Adrenal gland (tissue), 12 donors: Measurements from ENCODE around the gene IL16. TPM values are rescaled to one million over a fixed set of nuclear protein-coding genes. Genes with fewer than 3 reads are reported as not detected.

ENCODE experiments used
- DNase-seq, 7 donors: peaks; one replicate each; pipeline ENCODE4 v3.0.0-alpha.2; 2019 to 2020
- H3K27ac ChIP-seq, 5 donors: fragments of 200-600 bp; sonication (generic) in 4 of 5; 1 replicate in 3 of 5; 2 replicates in 2 of 5; pipeline versions ENCODE4 v1.5.1 to v1.8.0; 2016 to 2020; ENCODE audit warnings: mild to moderate bottlenecking in 1 of 5
- H3K27me3 ChIP-seq: fragments of 200-600 bp; 2 replicates; pipeline ENCODE4 v1.8.0; 2021
- H3K36me3 ChIP-seq, 2 donors: fragments of 200-600 bp; replicated peaks in 1 of 2; 1 replicate in 1 of 2; 2 replicates in 1 of 2; pipeline versions ENCODE4 v1.5.1 to v1.8.0; 2018 to 2022
- H3K4me1 ChIP-seq, 2 donors: fragments of 200-600 bp; replicated peaks in 1 of 2; 1 replicate in 1 of 2; 2 replicates in 1 of 2; pipeline versions ENCODE4 v1.5.1 to v1.8.0; 2018 to 2021
- H3K4me3 ChIP-seq, 4 donors: fragments of 200-600 bp; sonication (generic) in 3 of 4; one replicate each; pipeline ENCODE4 v1.5.1; 2016 to 2018
- H3K9me3 ChIP-seq, 3 donors: fragments of 200-600 bp; sonication (generic) in 1 of 3; replicated peaks in 1 of 3; 1 replicate in 2 of 3; 2 replicates in 1 of 3; pipeline versions ENCODE4 v1.5.1 to v1.8.0; 2016 to 2021
- POLR2A ChIP-seq, 2 donors: fragments of 450-650 bp; IDR thresholded peaks; one replicate each; pipeline ENCODE4 v1.6.1; 2017; ENCODE audit warnings: antibody characterized with exemption in 2 of 2, mild to moderate bottlenecking in 2 of 2, moderate library complexity in 1 of 2
- WGBS, 4 donors: extraction: QIAGEN DNeasy Blood & Tissue Kit in 2 of 4; methylation state at CpG; one replicate each; pipeline versions ENCODE4 v1.1.5 to v1.1.7; 2013 to 2017; 5-methylcytosine and 5-hydroxymethylcytosine counted together
- intact Hi-C, 2 donors: fragments of 100-400 bp; cut with DNase I; formaldehyde crosslinking; loops; one replicate each; pipeline versions ENCODE4 v1.14.1 to v1.15.0; 2022 to 2023
- polyA plus RNA-seq, 3 donors: library from polyadenylated mRNA; stranded (reverse); fragments of 200-250 nt in 2 of 3; fragments of 350-450 nt in 1 of 3; fragmentation: Illumina TruSeq in 1 of 3; extraction: RNeasy Lipid Tissue Mini Kit (QIAGEN cat#74804) in 1 of 3; gene quantifications; one replicate each; pipeline ENCODE4 v1.2.3, GENCODE V29; 2013 to 2014
- total RNA-seq, 9 donors: library from RNA; depleted of rRNA in 4 of 9; stranded (reverse); fragments of >200 nt in 4 of 9; fragments of 120-200 nt in 1 of 9; fragmentation: NEBNext Ultra II Directional in 1 of 9; extraction: Animal tissue kit (Norgen Biotek cat#: 25700) in 1 of 9; gene quantifications; one replicate each; pipeline versions ENCODE4 v1.1.0 to v1.2.4, GENCODE V29; 2013 to 2023
- TF ChIP-seq, protein P1 (sequence below), 6 experiments: fragments of 450-650 bp in 4 of 6; fragments of 200-600 bp in 2 of 6; sonication (generic) in 1 of 6; IDR thresholded peaks; 1 replicate in 5 of 6; 2 replicates in 1 of 6; pipeline versions ENCODE4 v1.5.1 to v1.8.0; 2016 to 2021; ENCODE audit warnings: antibody characterized with exemption in 6 of 6, mild to moderate bottlenecking in 2 of 6, moderate library complexity in 1 of 6
- donor health status: healthy with polysubstance abuse.
- donor health status: Bipolar disorder and iron deficiency.
- donor health status: DM: yes; HTN: yes; CAD: no.
- donor health status: DM: no; HTN: no; CAD: no.
- donor health status: DM: no; HTN: no; CAD: no.
- donor health status: DM: yes; HTN: yes; CAD: no.

Gene IL16
- total and polyA plus RNA-seq, 12 donors: 2.2 to 16.0 (median 6.3) TPM

DNA sequence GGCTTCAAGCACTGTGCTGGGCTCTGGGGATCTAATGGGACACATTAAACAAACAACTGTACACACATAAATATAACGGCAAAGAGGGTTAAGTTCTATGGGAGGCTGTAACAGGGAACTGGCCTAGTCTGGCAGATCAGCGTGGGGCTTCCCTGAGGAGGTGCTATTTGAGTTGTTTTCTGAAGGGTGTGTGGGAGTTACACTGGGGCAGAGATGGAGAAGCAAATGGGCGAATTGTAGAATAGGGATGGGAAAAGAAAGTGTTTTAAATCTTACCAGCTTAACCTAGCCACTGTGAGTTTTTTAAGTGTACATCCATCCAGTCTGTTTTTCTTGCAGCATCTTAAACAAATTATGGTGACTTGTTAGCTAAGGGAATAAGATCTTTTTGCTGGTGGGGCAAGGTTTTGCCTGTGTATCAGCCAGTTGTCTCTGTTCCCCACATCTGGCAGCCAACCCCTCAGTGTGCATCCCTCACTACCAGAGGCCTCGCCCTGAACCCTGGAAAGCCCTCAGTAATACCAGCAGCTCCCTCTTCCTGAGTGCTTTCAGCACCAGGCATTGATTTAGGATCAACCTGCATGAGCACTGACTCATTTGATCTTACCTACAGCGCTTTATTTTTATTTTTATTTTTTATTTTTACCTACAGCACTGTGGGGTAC is 10.9 kb upstream of the IL16 start:
- DNase-seq: no peak
- H3K4me1 ChIP-seq: no peaks in the 10 kb centered on the region
- no peak for TF ChIP-seq POLR2A (IDR thresholded peaks at IDR 0.05)
- no peaks in the 10 kb centered on the region for H3K9me3 ChIP-seq
- 63 to 72% (median 70%) methylated on average over 5 of the region's 5 CpGs for WGBS, 4 donors
- H3K27ac ChIP-seq: peak overlapping the region in 1 of 5 donors; percentile 20
- H3K4me3 ChIP-seq: no peak overlapping the region
- no peaks in the 10 kb centered on the region for H3K36me3 ChIP-seq
- H3K27me3 ChIP-seq: no peaks in the 10 kb centered on the region
- intact Hi-C loops: no loop called here

DNA sequence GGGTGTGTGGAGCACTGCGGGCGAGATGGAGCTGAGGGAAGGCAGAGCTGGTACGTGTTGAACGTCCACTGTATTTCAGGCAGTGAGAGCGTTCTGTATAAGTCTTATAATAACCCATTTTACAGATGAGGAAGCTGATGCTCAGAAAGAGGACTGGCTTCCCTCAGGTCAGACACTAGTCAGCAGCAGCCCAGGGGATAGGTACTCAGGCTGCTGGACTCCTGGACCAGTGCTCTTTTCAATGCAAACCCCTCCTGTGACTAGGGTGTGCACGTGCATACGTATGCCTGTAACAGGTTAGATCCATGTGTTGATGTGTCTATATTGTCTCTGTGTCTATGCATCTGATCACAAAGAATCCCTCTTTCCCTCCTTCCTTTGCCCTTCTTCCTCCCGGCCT is 8.3 kb upstream of the IL16 start:
- H3K4me1 ChIP-seq: no peaks in the 10 kb centered on the region

DNA sequence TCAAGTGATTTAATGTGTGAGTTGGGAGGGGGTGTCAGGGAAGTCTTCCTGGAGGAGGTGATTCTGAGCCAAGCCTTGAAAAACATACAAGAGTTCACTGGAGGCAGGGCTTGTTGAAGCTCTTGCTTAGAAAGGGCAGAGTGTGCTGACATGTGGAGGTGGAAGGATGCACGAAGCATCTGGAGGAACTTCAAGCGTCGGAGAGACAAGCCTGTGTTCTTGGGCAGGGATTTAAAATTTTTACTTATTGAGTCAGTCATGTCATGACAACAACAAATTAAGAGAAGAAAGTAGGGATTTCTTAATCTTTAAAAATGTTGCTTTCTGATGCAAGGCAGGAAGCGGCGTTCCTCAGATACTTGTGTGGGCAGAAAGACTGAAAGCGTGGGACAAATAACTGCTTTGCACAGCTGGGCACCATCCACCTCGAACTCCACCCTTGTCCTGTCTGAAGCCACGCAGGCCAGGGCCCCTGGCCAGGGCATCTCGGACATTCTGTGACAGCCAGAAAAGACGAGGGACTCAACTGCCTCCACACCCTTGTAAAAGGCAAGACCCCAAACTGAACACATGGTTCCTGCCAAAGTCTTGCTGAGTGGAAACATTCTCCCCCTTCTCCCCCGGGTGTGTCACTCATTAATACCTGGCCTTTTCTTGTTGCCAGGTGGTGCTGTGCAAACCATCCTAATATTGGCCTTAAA is 6.9 kb upstream of the IL16 start:
- Histone ChIP-seq H3K4me3 (no peak overlapping the region), H3K27ac (peak overlapping the region in 4 of 5 donors; percentile 26 to 89 (median 41))
- WGBS, 4 donors: 56 to 68% (median 60%) methylated on average over 11 of the region's 11 CpGs

More for the DNA sequence above, 8.3 kb upstream of the IL16 start:
- no peak for DNase-seq
- Histone ChIP-seq H3K9me3 (no peaks in the 10 kb centered on the region), H3K36me3 (no peaks in the 10 kb centered on the region), H3K4me3 (no peak overlapping the region), H3K27ac (no peak overlapping the region), H3K27me3 (no peaks in the 10 kb centered on the region)
- WGBS, 4 donors: 77 to 87% (median 81%) methylated on average over 8 of the region's 8 CpGs
- no peak for TF ChIP-seq POLR2A (IDR thresholded peaks at IDR 0.05)
- TF ChIP-seq, protein P1, sequence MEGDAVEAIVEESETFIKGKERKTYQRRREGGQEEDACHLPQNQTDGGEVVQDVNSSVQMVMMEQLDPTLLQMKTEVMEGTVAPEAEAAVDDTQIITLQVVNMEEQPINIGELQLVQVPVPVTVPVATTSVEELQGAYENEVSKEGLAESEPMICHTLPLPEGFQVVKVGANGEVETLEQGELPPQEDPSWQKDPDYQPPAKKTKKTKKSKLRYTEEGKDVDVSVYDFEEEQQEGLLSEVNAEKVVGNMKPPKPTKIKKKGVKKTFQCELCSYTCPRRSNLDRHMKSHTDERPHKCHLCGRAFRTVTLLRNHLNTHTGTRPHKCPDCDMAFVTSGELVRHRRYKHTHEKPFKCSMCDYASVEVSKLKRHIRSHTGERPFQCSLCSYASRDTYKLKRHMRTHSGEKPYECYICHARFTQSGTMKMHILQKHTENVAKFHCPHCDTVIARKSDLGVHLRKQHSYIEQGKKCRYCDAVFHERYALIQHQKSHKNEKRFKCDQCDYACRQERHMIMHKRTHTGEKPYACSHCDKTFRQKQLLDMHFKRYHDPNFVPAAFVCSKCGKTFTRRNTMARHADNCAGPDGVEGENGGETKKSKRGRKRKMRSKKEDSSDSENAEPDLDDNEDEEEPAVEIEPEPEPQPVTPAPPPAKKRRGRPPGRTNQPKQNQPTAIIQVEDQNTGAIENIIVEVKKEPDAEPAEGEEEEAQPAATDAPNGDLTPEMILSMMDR (IDR thresholded peaks at IDR 0.05): no peak
- intact Hi-C loops: no loop called here

DNA sequence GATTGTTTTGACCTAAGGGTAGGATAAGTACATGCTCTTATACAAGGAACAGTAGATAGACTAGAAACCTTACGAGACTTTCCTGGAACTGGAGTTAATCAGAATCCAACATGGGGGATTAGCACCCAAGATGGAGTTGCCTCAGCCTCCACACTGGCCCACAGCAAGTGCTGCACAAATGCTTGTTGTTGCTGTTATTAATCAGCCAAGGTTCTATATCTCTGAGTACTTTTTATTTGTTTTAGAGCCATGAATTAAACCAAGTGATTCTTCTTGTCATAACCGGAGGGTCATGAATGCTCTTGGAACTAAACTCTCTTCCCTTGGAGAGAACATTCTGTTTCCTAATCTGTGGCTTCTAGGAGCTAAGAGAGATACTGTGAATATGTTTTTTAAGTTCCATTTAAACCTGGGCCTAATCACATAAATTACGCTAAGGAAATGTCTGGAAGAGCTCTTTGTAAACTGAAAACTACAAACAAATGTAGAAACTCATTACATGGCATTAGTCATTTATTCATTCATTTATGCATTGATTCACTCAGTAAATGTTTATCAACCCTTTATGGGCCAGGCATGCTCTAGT is 5.7 kb upstream of the IL16 start:
- WGBS, 4 donors: 60 to 80% (median 68%) methylated on average over 3 of the region's 3 CpGs
- Histone ChIP-seq H3K9me3 (no peaks in the 10 kb centered on the region), H3K27me3 (peaks cover 8% of the 10 kb centered on the region), H3K4me3 (no peak overlapping the region), H3K4me1 (no peaks in the 10 kb centered on the region), H3K36me3 (no peaks in the 10 kb centered on the region), H3K27ac (peak overlapping the region in 3 of 5 donors; percentile 24 to 89 (median 45))
- intact Hi-C loops: no loop called here
- no peak for TF ChIP-seq POLR2A (IDR thresholded peaks at IDR 0.05)
- TF ChIP-seq, protein P1 (IDR thresholded peaks at IDR 0.05): no peak
- DNase-seq: no peak

More for the DNA sequence above, 6.9 kb upstream of the IL16 start:
- H3K27me3 ChIP-seq: peaks cover 4% of the 10 kb centered on the region
- TF ChIP-seq, protein P1 (IDR thresholded peaks at IDR 0.05): no peak
- no peak for TF ChIP-seq POLR2A (IDR thresholded peaks at IDR 0.05)
- H3K9me3 ChIP-seq: no peaks in the 10 kb centered on the region
- H3K4me1 ChIP-seq: no peaks in the 10 kb centered on the region
- H3K36me3 ChIP-seq: no peaks in the 10 kb centered on the region
- intact Hi-C loops: no loop called here
- peak in 6 of 7 donors; percentile 18 to 76 (median 48) for DNase-seq
